GM20431 (cell line): Measurements from ENCODE around the gene CENPT.

ENCODE experiments used
- in situ Hi-C: fragments of 300-500 bp; cut with MseI, MboI; formaldehyde crosslinking; loops from one replicate; pipeline ENCODE4 v1.15.0; 2020; ENCODE audit warnings: low sequenced_read_pairs; ENCODE audit not compliant: unreplicated experiment

CENPT gene

GRCh38 chr16:67822511-67822910 lies 25.0 kb downstream of the CENPT start:
- in situ Hi-C loops = no loop called here

- in situ Hi-C loops = no loop called here
These were observed 26.8 kb downstream of the CENPT start for GRCh38 chr16:67820608-67821259.

DNA sequence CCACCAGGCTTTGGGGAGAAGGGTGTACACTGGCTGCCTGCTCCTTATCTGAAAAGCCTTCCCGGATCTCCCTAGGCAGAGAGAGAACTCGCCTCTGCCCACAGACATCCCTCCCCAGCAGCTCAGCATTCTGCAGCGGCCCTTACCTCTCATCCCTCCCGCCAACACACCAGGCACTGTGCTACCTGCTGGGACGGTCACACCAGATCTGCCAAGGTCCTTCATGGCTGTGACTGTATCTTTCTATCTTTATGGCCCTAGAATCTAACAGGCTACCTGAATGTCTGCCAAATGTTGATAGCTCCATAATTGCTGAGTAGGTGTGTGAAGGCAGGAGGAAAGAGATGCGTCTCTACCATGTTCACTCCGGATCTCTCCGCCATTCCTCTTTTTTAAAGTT lies 32.9 kb downstream of the CENPT start:
- in situ Hi-C loops = no loop called here

DNA sequence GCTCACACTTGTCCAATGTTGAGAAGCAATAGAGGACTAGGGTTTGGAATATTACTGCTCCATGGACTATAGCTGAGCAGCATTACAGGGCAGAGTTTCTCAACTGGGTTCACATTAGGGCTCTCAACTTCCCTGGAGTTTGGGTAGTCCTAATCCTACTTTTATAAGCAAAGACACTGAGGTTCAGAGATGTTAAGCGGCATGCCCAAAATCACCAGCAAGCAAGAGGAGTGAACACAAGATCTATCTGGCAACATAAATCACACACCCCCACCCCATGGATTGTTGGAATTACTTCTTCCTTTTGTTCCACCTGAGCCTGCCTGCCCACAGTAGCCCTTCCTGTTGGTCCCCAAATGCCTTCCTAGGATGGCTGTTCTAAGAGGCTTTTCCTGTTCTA lies 35.6 kb downstream of the CENPT start:
- in situ Hi-C loops = no loop called here

GRCh38 chr16:67807148-67807682 lies 40.3 kb downstream of the CENPT start:
- in situ Hi-C loops = no loop called here

DNA sequence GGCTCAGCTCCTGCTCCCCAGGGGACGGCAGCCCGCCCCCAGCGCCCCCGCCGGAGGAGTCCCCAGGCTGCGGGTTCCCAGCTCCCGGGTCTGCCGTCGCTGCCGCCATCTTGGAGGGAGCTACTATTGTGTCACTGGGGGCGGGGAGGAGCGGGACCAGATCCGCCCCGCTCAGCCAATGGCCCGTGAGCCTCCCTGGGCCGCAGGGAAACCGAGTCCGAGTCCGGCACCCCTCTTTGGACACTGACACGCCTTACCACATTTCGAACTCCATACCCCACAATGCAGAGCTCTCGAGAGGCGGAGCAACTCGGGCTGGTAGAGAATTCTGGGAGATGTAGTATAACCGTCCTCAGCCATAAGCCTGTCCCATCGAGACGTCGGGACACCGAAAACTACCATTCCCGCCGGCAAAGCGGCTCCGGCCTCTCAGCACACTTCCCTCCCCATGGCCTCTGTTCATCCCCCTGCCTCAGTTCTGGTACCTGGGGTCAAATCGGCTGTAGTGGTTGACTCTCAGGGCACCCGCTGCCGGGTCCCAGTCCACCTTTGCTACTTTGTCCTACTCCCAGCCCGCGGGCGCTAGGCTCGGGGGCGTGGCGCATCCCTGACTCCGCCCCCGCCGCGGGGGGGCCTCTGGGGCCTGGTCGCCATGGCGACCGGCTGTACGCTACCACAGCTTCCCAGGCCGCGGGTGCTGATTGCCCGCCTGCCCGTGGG lies 40.9 kb downstream of the CENPT start, which contains the start of the genes RANBP10 and TSNAXIP1:
Gene RANBP10, minus strand, starts transcription at position 133 of the 720 bp plus-strand sequence. Its CDS starts 24 bp downstream, at position 109.
Gene TSNAXIP1, plus strand, starts transcription at position 462 of the 720 bp plus-strand sequence. CDS start 261 bp downstream, outside the sequence.
- in situ Hi-C loops = no loop called here

- in situ Hi-C loops = no loop called here
These were observed 41.6 kb downstream of the CENPT start for GRCh38 chr16:67805718-67806427.

- in situ Hi-C loops = no loop called here
These were observed 42.5 kb downstream of the CENPT start for GRCh38 chr16:67804853-67805542.

- in situ Hi-C loops = no loop called here
These were observed 43.6 kb downstream of the CENPT start for GRCh38 chr16:67803894-67804293.

DNA sequence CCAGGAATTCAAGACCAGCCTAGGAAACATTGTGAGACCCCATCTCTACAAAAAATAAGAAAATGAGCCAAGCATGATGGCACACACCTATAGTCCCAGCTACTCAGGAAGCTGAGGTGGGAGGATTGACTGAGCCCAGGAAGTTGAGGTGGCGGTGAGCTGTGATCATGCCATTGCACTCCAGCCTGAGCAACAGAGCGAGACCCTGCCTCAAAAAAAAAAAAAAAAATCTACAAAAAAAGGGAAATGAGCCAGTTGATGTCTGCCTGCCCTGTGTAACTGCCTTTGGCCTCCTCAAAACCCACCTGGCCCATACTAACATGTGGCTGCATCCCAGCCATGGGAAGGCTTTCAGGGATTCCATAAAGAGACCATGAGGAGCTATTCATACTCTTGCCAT lies 45.6 kb downstream of the CENPT start:
- in situ Hi-C loops = no loop called here

- in situ Hi-C loops = no loop called here
These were observed 46.3 kb downstream of the CENPT start for GRCh38 chr16:67801241-67801640.

GRCh38 chr16:67800338-67800926 lies 47.1 kb downstream of the CENPT start:
- in situ Hi-C loops = no loop called here

- in situ Hi-C loops = no loop called here
These were observed 51.3 kb downstream of the CENPT start for GRCh38 chr16:67796099-67796718.

- in situ Hi-C loops = no loop called here
These were observed 57.4 kb downstream of the CENPT start for GRCh38 chr16:67790071-67790470.

DNA sequence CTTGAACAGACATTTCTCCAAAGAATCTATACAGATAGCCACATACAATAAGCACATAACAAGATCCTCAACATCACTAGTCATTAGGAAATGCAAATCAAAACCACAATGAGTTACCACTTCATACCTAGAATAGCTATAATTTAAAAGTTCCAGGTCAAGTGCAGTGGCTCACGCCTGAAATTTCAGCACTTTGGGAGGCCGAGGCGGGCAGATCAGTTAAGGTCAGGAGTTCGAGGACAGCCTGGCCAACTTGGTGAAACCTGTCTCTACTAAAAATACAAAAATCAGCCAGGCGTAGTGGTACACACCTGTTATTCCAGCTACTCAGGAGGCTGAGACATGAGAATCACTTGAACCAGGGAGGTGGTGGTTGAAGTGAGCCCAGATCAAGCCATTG lies 61.0 kb downstream of the CENPT start:
- in situ Hi-C loops = no loop called here

DNA sequence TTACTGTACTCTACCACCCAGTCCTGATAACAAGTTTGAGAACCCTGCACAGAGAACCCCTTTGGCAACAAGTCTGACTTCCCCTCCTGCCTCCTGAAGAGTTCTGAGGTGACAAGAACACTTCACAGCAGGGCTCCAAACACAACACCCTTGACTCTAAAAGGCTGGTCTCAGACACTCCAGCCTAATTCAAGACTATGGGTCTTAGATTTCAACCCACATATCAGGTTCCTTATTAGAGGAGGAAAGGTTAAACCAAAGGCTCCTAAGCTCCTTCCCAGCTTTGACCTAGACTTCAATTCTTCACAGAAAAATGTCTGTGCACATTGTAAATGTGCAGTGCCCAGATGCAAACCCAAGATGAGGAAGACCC lies 64.2 kb downstream of the CENPT start:
- in situ Hi-C loops = no loop called here

GRCh38 chr16:67782567-67783352 lies 64.7 kb downstream of the CENPT start:
- in situ Hi-C loops = no loop called here

- in situ Hi-C loops = no loop called here
These were observed 66.0 kb downstream of the CENPT start for GRCh38 chr16:67781565-67781921.
